ENCODE data around the gene AGBL5. TPM values are rescaled to one million over a fixed set of nuclear protein-coding genes. Genes with fewer than 3 reads are reported as not detected.

The AGBL5 gene
- 12.3 and 13.8 TPM in 2 replicates for total RNA-seq

- H3K4me3 Mint-ChIP-seq, result peak within 1 kb of the TSS; percentile 96
- H3K36me3 Mint-ChIP-seq (ENCODE audit: low read depth), result peaks cover 25% of the 10 kb centered on the region
- peak within 1 kb of the TSS; percentile 99 for H3K27ac Mint-ChIP-seq
- no peaks in the 10 kb centered on the region for H3K9me3 Mint-ChIP-seq
- H3K27me3 Mint-ChIP-seq (ENCODE audit: insufficient read depth), result peaks cover 7% of the 10 kb centered on the region
- intact Hi-C loops (cut with micrococcal nuclease), result loop anchor here (1.0 to 5.0 kb wide), 14 partner anchors 19 to 706 kb away; partner anchors contain the start of genes CAD, EIF2B4, GTF3C2 and KHK
- peaks cover 36% of the 10 kb centered on the region for H3K4me1 Mint-ChIP-seq (ENCODE audit: low read depth)
- DNase-seq (ENCODE audit: low spot score), result peak; percentile 95
Measured at GRCh38 chr2:27050996-27051901, at the start of gene AGBL5. Gene AGBL5, plus strand, starts transcription at chr2:27051668. Its CDS starts 1,291 bp downstream, at chr2:27052959.

GRCh38 chr2:27001950-27002349 lies 49.5 kb upstream of the AGBL5 start:
- intact Hi-C loops (cut with micrococcal nuclease), result no loop called here
- H3K9me3 Mint-ChIP-seq, result no peaks in the 10 kb centered on the region
- no peaks in the 10 kb centered on the region for H3K4me1 Mint-ChIP-seq (ENCODE audit: low read depth)
- H3K4me3 Mint-ChIP-seq, result no peak overlapping the region
- peaks cover 1% of the 10 kb centered on the region for H3K36me3 Mint-ChIP-seq (ENCODE audit: low read depth)
- DNase-seq (ENCODE audit: low spot score), result no peak
- H3K27ac Mint-ChIP-seq, result no peak overlapping the region
- H3K27me3 Mint-ChIP-seq (ENCODE audit: insufficient read depth), result peaks cover 11% of the 10 kb centered on the region

- H3K4me3 Mint-ChIP-seq, result no peak overlapping the region
- DNase-seq (ENCODE audit: low spot score), result no peak
- H3K36me3 Mint-ChIP-seq (ENCODE audit: low read depth), result peaks cover 1% of the 10 kb centered on the region
- intact Hi-C loops (cut with micrococcal nuclease), result no loop called here
- no peak overlapping the region for H3K27ac Mint-ChIP-seq
- no peaks in the 10 kb centered on the region for H3K9me3 Mint-ChIP-seq
- peaks cover 15% of the 10 kb centered on the region for H3K27me3 Mint-ChIP-seq (ENCODE audit: insufficient read depth)
- H3K4me1 Mint-ChIP-seq (ENCODE audit: low read depth), result no peaks in the 10 kb centered on the region
Measured at GRCh38 chr2:27003007-27003406, 48.5 kb upstream of the AGBL5 start.

- H3K4me1 Mint-ChIP-seq (ENCODE audit: low read depth), result no peaks in the 10 kb centered on the region
- no peak overlapping the region for H3K27ac Mint-ChIP-seq
- intact Hi-C loops (cut with micrococcal nuclease), result no loop called here
- no peaks in the 10 kb centered on the region for H3K9me3 Mint-ChIP-seq
- no peak overlapping the region for H3K4me3 Mint-ChIP-seq
- H3K36me3 Mint-ChIP-seq (ENCODE audit: low read depth), result peaks cover 1% of the 10 kb centered on the region
- H3K27me3 Mint-ChIP-seq (ENCODE audit: insufficient read depth), result peaks cover 16% of the 10 kb centered on the region
- DNase-seq (ENCODE audit: low spot score), result no peak
Measured at GRCh38 chr2:27003857-27004256, 47.6 kb upstream of the AGBL5 start.

- H3K4me3 Mint-ChIP-seq, result no peak overlapping the region
- H3K4me1 Mint-ChIP-seq (ENCODE audit: low read depth), result no peaks in the 10 kb centered on the region
- peaks cover 21% of the 10 kb centered on the region for H3K27me3 Mint-ChIP-seq (ENCODE audit: insufficient read depth)
- intact Hi-C loops (cut with micrococcal nuclease), result no loop called here
- no peak overlapping the region for H3K27ac Mint-ChIP-seq
- DNase-seq (ENCODE audit: low spot score), result no peak
- no peaks in the 10 kb centered on the region for H3K9me3 Mint-ChIP-seq
- H3K36me3 Mint-ChIP-seq (ENCODE audit: low read depth), result peaks cover 1% of the 10 kb centered on the region
Measured at GRCh38 chr2:27006602-27007415, 44.7 kb upstream of the AGBL5 start.

GRCh38 chr2:27007416-27008374 lies 43.8 kb upstream of the AGBL5 start:
- Mint-ChIP-seq H3K36me3 (ENCODE audit: low read depth) (peaks cover 1% of the 10 kb centered on the region), H3K27me3 (ENCODE audit: insufficient read depth) (peaks cover 21% of the 10 kb centered on the region), H3K9me3 (no peaks in the 10 kb centered on the region), H3K4me3 (no peak overlapping the region), H3K4me1 (ENCODE audit: low read depth) (no peaks in the 10 kb centered on the region), H3K27ac (no peak overlapping the region)
- DNase-seq (ENCODE audit: low spot score), result no peak
- intact Hi-C loops (cut with micrococcal nuclease), result no loop called here

GRCh38 chr2:27008678-27009077 lies 42.8 kb upstream of the AGBL5 start:
- DNase-seq (ENCODE audit: low spot score), result no peak
- Mint-ChIP-seq H3K9me3 (no peaks in the 10 kb centered on the region), H3K4me1 (ENCODE audit: low read depth) (no peaks in the 10 kb centered on the region), H3K36me3 (ENCODE audit: low read depth) (peaks cover 1% of the 10 kb centered on the region), H3K4me3 (no peak overlapping the region), H3K27me3 (ENCODE audit: insufficient read depth) (peaks cover 21% of the 10 kb centered on the region), H3K27ac (no peak overlapping the region)
- intact Hi-C loops (cut with micrococcal nuclease), result no loop called here

- Mint-ChIP-seq H3K4me3 (no peak overlapping the region), H3K27me3 (ENCODE audit: insufficient read depth) (peaks cover 21% of the 10 kb centered on the region), H3K4me1 (ENCODE audit: low read depth) (no peaks in the 10 kb centered on the region), H3K9me3 (no peaks in the 10 kb centered on the region), H3K27ac (no peak overlapping the region), H3K36me3 (ENCODE audit: low read depth) (peaks cover 1% of the 10 kb centered on the region)
- intact Hi-C loops (cut with micrococcal nuclease), result no loop called here
- DNase-seq (ENCODE audit: low spot score), result no peak
Measured at GRCh38 chr2:27009083-27009482, 42.4 kb upstream of the AGBL5 start.

- Mint-ChIP-seq H3K27ac (no peak overlapping the region), H3K4me3 (no peak overlapping the region), H3K9me3 (no peaks in the 10 kb centered on the region), H3K27me3 (ENCODE audit: insufficient read depth) (peaks cover 16% of the 10 kb centered on the region), H3K36me3 (ENCODE audit: low read depth) (peaks cover 1% of the 10 kb centered on the region), H3K4me1 (ENCODE audit: low read depth) (no peaks in the 10 kb centered on the region)
- intact Hi-C loops (cut with micrococcal nuclease), result no loop called here
- no peak for DNase-seq (ENCODE audit: low spot score)
Measured at GRCh38 chr2:27009716-27010115, 41.8 kb upstream of the AGBL5 start.

- no peak overlapping the region for H3K4me3 Mint-ChIP-seq
- H3K27me3 Mint-ChIP-seq (ENCODE audit: insufficient read depth), result peaks cover 16% of the 10 kb centered on the region
- no peak for DNase-seq (ENCODE audit: low spot score)
- no peaks in the 10 kb centered on the region for H3K9me3 Mint-ChIP-seq
- H3K36me3 Mint-ChIP-seq (ENCODE audit: low read depth), result peaks cover 1% of the 10 kb centered on the region
- H3K27ac Mint-ChIP-seq, result no peak overlapping the region
- intact Hi-C loops (cut with micrococcal nuclease), result no loop called here
- H3K4me1 Mint-ChIP-seq (ENCODE audit: low read depth), result no peaks in the 10 kb centered on the region
Measured at GRCh38 chr2:27010139-27010538, 41.3 kb upstream of the AGBL5 start.

- H3K4me1 Mint-ChIP-seq (ENCODE audit: low read depth), result no peaks in the 10 kb centered on the region
Measured at GRCh38 chr2:27013738-27014137, 37.7 kb upstream of the AGBL5 start.

GRCh38 chr2:27014771-27015433 lies 36.6 kb upstream of the AGBL5 start:
- Mint-ChIP-seq H3K36me3 (ENCODE audit: low read depth) (no peaks in the 10 kb centered on the region), H3K4me3 (no peak overlapping the region), H3K9me3 (no peaks in the 10 kb centered on the region), H3K27me3 (ENCODE audit: insufficient read depth) (peaks cover under 1% of the 10 kb centered on the region), H3K4me1 (ENCODE audit: low read depth) (no peaks in the 10 kb centered on the region), H3K27ac (no peak overlapping the region)
- no peak for DNase-seq (ENCODE audit: low spot score)
- intact Hi-C loops (cut with micrococcal nuclease), result no loop called here

More at GRCh38 chr2:27013738-27014137, 37.7 kb upstream of the AGBL5 start:
- H3K9me3 Mint-ChIP-seq, result no peaks in the 10 kb centered on the region
- no peak for DNase-seq (ENCODE audit: low spot score)
- peaks cover 5% of the 10 kb centered on the region for H3K27me3 Mint-ChIP-seq (ENCODE audit: insufficient read depth)
- intact Hi-C loops (cut with micrococcal nuclease), result no loop called here
- H3K27ac Mint-ChIP-seq, result no peak overlapping the region
- H3K36me3 Mint-ChIP-seq (ENCODE audit: low read depth), result no peaks in the 10 kb centered on the region
- no peak overlapping the region for H3K4me3 Mint-ChIP-seq

Data from activated T-helper 1 cell treated with anti-CD3 and anti-CD28 coated beads, Interleukin-12 subunit alpha, Interleukin-12 subunit beta, Interleukin-2, Interleukin-4 antibody, amounts not matched to agents 30 ng/mL and 10 ng/mL and 1 ng/mL, durations not matched to agents 14 hours and 24 hours and 36 hours (primary cell).